Ovary (tissue), 3 donors: ENCODE data around the gene LAMC3.

Experiments used
- EP300 ChIP-seq: sonication (generic); formaldehyde crosslinking; IDR thresholded peaks from one replicate; pipeline ENCODE4 v1.6.1; 2017; ENCODE audit warnings: antibody characterized with exemption
- POLR2A ChIP-seq: fragments of 450-650 bp; IDR thresholded peaks from one replicate; pipeline ENCODE4 v1.6.1; 2017; ENCODE audit warnings: antibody characterized with exemption, mild to moderate bottlenecking, moderate library complexity
- TF ChIP-seq, protein P1 (sequence below), 3 donors: fragments of 450-650 bp in 2 of 3; fragments of 200-600 bp in 1 of 3; IDR thresholded peaks; one replicate each; pipeline versions ENCODE4 v1.5.1 to v1.8.0; 2016 to 2022; ENCODE audit warnings: antibody characterized with exemption in 3 of 3, mild to moderate bottlenecking in 1 of 3
- donor health status: DM: no; HTN: no; CAD: no.

GRCh38 chr9:130972277-130972956 lies 36.6 kb upstream of the LAMC3 start:
- TF ChIP-seq, protein P1, sequence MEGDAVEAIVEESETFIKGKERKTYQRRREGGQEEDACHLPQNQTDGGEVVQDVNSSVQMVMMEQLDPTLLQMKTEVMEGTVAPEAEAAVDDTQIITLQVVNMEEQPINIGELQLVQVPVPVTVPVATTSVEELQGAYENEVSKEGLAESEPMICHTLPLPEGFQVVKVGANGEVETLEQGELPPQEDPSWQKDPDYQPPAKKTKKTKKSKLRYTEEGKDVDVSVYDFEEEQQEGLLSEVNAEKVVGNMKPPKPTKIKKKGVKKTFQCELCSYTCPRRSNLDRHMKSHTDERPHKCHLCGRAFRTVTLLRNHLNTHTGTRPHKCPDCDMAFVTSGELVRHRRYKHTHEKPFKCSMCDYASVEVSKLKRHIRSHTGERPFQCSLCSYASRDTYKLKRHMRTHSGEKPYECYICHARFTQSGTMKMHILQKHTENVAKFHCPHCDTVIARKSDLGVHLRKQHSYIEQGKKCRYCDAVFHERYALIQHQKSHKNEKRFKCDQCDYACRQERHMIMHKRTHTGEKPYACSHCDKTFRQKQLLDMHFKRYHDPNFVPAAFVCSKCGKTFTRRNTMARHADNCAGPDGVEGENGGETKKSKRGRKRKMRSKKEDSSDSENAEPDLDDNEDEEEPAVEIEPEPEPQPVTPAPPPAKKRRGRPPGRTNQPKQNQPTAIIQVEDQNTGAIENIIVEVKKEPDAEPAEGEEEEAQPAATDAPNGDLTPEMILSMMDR (IDR thresholded peaks at IDR 0.05) = no peak
- TF ChIP-seq POLR2A (no peak), EP300 (no peak)
